GM12878 (cell line): Measurements from ENCODE around the gene EIF5A. TPM values are rescaled to one million over a fixed set of nuclear protein-coding genes. Genes with fewer than 3 reads are reported as not detected.

Experiments
- ATAC-seq: fragments of 200-7000 bp; cut with Tn5 transposase; 3 replicates; pipeline ENCODE4 v1.9.1; 2020; ENCODE audit warnings: mild to moderate bottlenecking, moderate library complexity
- BruUV-seq: library from RNA; stranded (reverse); fragments of 400-500 nt; replicated peaks from 2 replicates; lab custom pipeline; 2021; lab: Mats Ljungman, UMichigan
- CTCF ChIA-PET: fragments of 300-600 bp; sonication (Branson Sonifier 250); formaldehyde crosslinking; extraction: SDS; loops from one replicate; lab custom pipeline; 2021; ENCODE audit warnings: inconsistent platforms; lab: Yijun Ruan, JAX
- POLR2A ChIA-PET: fragments of 350-600 bp; formaldehyde crosslinking; extraction: SDS; loops from one replicate; lab custom pipeline; 2021; ENCODE audit warnings: inconsistent platforms; lab: Charles Lee
- RAD21 ChIA-PET: fragments of 300-600 bp; sonication (Branson Sonifier 250); formaldehyde crosslinking; loops from one replicate; lab custom pipeline; 2023; ENCODE audit warnings: antibody characterized with exemption; ENCODE audit not compliant: unreplicated experiment; lab: Charles Lee
- SMC1A ChIA-PET: fragments of 300-600 bp; sonication (Branson Sonifier 250); formaldehyde crosslinking; loops from one replicate; lab custom pipeline; 2023; ENCODE audit not compliant: unreplicated experiment, uncharacterized antibody; lab: Charles Lee
- DNase-seq: peaks from one replicate; pipeline ENCODE4 v3.0.0-alpha.2; 2011; ENCODE audit warnings: low read depth, low spot score
- FAIRE-seq: peaks from 3 replicates; lab custom pipeline; 2011; peaks lifted over from hg19 to GRCh38; lab: Jason Lieb, UNC
- H2AFZ ChIP-seq: 2 replicates; pipeline ENCODE4 v1.6.0; 2011; ENCODE audit warnings: low read depth, low read length, control low read depth; ENCODE audit not compliant: control insufficient read depth
- H3K27ac ChIP-seq: 2 replicates; pipeline ENCODE4 v1.5.1; 2011; ENCODE audit warnings: control low read depth; ENCODE audit not compliant: control insufficient read depth, insufficient read depth
- H3K27me3 ChIP-seq, 2 experiments: replicated peaks in 1 of 2; 2 replicates each; pipeline versions ENCODE4 v1.6.0 to v1.6.1; 2011; ENCODE audit warnings: low read length in 1 of 2; ENCODE audit not compliant: control insufficient read depth in 2 of 2, insufficient read depth in 2 of 2
- H3K36me3 ChIP-seq, 2 experiments: 2 replicates each; pipeline ENCODE4 v1.5.1; 2011; ENCODE audit warnings: low read length in 1 of 2; ENCODE audit not compliant: control insufficient read depth in 2 of 2, insufficient read depth in 2 of 2
- H3K4me1 ChIP-seq: 2 replicates; pipeline ENCODE4 v1.6.1; 2011; ENCODE audit warnings: mild to moderate bottlenecking, low read length, moderate library complexity, mixed read lengths; ENCODE audit not compliant: control insufficient read depth, insufficient read depth
- H3K4me2 ChIP-seq: 2 replicates; pipeline ENCODE4 v1.6.0; 2011; ENCODE audit warnings: control low read depth; ENCODE audit not compliant: control insufficient read depth, insufficient read depth
- H3K4me3 ChIP-seq: fragments of 200-600 bp; sonication (generic); 2 replicates; pipeline ENCODE4 v1.5.1; 2016
- H3K79me2 ChIP-seq: 2 replicates; pipeline ENCODE4 v1.6.0; 2011; ENCODE audit warnings: low read length; ENCODE audit not compliant: control insufficient read depth, insufficient read depth
- H3K9ac ChIP-seq: 2 replicates; pipeline ENCODE4 v1.8.0; 2011; ENCODE audit warnings: low read length, control low read depth, mixed read lengths; ENCODE audit not compliant: control insufficient read depth, insufficient read depth
- H3K9me3 ChIP-seq: replicated peaks from 3 replicates; pipeline ENCODE4 v1.5.1; 2011; ENCODE audit warnings: mild to moderate bottlenecking, low read length; ENCODE audit not compliant: control insufficient read depth, insufficient read depth
- H4K20me1 ChIP-seq: 2 replicates; pipeline ENCODE4 v1.6.0; 2011; ENCODE audit not compliant: control insufficient read depth, insufficient read depth
- BHLHE40 ChIP-seq, 2 experiments: fragments of 450-650 bp in 1 of 2; IDR thresholded peaks; 2 replicates each; pipeline ENCODE4 v1.6.1; 2011 to 2017; ENCODE audit warnings: low read depth in 2 of 2, borderline replicate concordance in 1 of 2, improper control_type of control experiment in 1 of 2, low read length in 1 of 2, mild to moderate bottlenecking in 1 of 2
- DPF2 ChIP-seq: fragments of 450-650 bp; IDR thresholded peaks from 2 replicates; pipeline ENCODE4 v1.6.1; 2017; ENCODE audit warnings: mild to moderate bottlenecking
- ETV6 ChIP-seq, 2 experiments: fragments of 450-650 bp in 1 of 2; IDR thresholded peaks in 1 of 2; conservative IDR thresholded peaks in 1 of 2; 2 replicates each; pipeline ENCODE4 v1.6.1; 2014; ENCODE audit warnings: antibody characterized with exemption in 1 of 2, borderline replicate concordance in 1 of 2, low read depth in 1 of 2, mild to moderate bottlenecking in 1 of 2, moderate library complexity in 1 of 2
- ZNF384 ChIP-seq: IDR thresholded peaks from 2 replicates; pipeline ENCODE4 v1.6.1; 2012; ENCODE audit warnings: low read depth, mild to moderate bottlenecking, low read length, improper control_type of control experiment, borderline replicate concordance
- WGBS: methylation state at CpG from one replicate; pipeline ENCODE4 v1.1.6; 2016; ENCODE audit warnings: low lambda C conversion rate; ENCODE audit not compliant: insufficient replicate concordance, insufficient coverage; ENCODE audit errors: missing lambda C conversion rate; 5-methylcytosine and 5-hydroxymethylcytosine counted together
- in situ Hi-C: fragments of 300-500 bp; cut with MboI; formaldehyde crosslinking; loops from 9 replicates; pipeline ENCODE4 v1.14.3; 2018; ENCODE audit warnings: mixed read lengths
- intact Hi-C: fragments of 100-400 bp; cut with micrococcal nuclease; formaldehyde crosslinking; loops from one replicate; pipeline ENCODE4 v1.14.2; 2022; ENCODE audit not compliant: unreplicated experiment
- polyA plus RNA-seq, 11 experiments: library from polyadenylated mRNA; depleted of rRNA in 4 of 11; unstranded in 6 of 11; stranded (reverse) in 5 of 11; fragments of >200 nt; fragmentation: Nextera tagmentation in 4 of 11; fragmentation: Illumina TruSeq in 1 of 11; extraction: Ambion mirVana in 4 of 11; extraction: Trizol in 1 of 11; gene quantifications; 1 replicate in 1 of 11; 2 replicates in 10 of 11; pipeline versions ENCODE4 v1.2.1 to v1.2.3, GENCODE V29; 2011 to 2016; ENCODE audit warnings: inconsistent platforms in 2 of 11, missing spikeins in 2 of 11, low read depth in 1 of 11
- total RNA-seq, 4 experiments: library from RNA; depleted of rRNA in 3 of 4; stranded (reverse); fragments of >200 nt in 3 of 4; fragmentation: Illumina TruSeq in 1 of 4; extraction: Trizol in 1 of 4; gene quantifications; 2 replicates each; pipeline versions ENCODE4 v1.2.1 to v1.2.3, GENCODE V29; 2013 to 2021

EIF5A gene
- total and polyA plus RNA-seq, 10 of the 15 experiments (the other 5 are each of a cell fraction or from before 2014, with no cell fraction given), result 26.5 to 1,792 (median 944) TPM

DNA sequence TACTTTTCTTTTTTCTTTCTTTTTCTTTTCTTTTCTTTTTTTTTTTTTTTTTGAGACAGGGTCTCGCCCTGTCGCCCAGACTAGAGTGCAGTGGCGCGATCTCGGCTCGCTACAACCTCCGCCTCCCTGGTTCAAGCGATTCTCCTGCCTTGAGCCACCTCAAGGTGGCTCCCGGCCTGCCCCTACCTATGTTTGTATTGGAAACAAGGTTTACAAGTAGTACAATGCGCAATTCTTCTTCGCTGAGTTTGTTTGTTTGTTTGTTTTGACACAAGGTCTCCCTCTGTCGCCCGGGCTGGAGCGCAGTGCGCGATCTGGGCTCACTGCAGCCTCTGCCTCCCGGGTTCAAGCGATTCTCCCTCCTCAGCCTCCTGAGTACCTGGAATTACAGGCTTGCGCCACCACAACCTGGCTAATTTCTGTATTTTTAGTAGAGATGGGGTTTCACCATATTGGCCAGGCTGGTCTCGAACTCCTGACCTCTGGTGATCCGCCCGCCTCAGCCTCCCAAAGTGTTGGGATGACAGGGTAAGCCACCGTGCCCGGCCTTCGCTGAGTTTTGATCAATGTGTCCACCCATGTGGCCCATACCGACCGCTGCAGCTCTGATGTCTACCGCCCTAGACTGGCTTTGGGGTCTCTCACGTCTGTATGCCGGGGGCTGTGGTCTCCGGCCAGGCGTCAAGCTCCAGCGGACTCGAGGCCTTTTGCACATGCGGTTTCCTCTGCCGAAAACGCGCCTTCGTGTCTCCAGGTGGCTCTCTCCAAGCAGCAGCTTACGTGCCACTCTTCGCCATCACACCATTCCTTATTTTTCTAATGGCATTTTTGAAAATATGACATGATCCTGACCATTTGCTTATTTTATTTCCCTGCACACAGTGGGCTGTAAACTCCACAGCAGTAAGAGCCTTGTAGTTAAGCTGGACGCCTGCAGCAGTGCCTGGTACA lies 11.9 kb upstream of the EIF5A start:
- TF ChIP-seq ZNF384 (no peak), DPF2 (no peak), BHLHE40 (IDR thresholded peaks at IDR 0.05; ENCODE audit: borderline replicate concordance in 1 of 2, low read depth in 2 of 2, low read length in 1 of 2) (no peak), ETV6 (conservative IDR thresholded peaks at IDR 0.05 in 1 of 2, IDR thresholded peaks at IDR 0.05 in 1 of 2; ENCODE audit: borderline replicate concordance in 1 of 2, low read depth in 1 of 2) (no peak)
- intact Hi-C loops, result loop anchor here (1.0 to 5.0 kb wide), 3 partner anchors 15 to 251 kb away; partner anchors contain the start of gene SLC16A11
- Histone ChIP-seq H3K9ac (no peak overlapping the region), H4K20me1 (no peaks in the 10 kb centered on the region), H3K36me3 (no peaks in the 10 kb centered on the region), H3K4me3 (peak overlapping the region; percentile 11; the same call in 1 of the 2 replicates), H3K4me1 (peaks cover 3% of the 10 kb centered on the region), H3K27ac (no peak overlapping the region), H2AFZ (no peak overlapping the region), H3K79me2 (no peaks in the 10 kb centered on the region), H3K9me3 (no peaks in the 10 kb centered on the region), H3K27me3 (peaks cover 3 to 5% of the 10 kb centered on the region in 2 experiments), H3K4me2 (peak overlapping the region; percentile 94)
- FAIRE-seq (no peak), ATAC-seq (peak; percentile 23; the same call in 1 of the 3 replicates), DNase-seq (no peak)
- BruUV-seq, result no TSS peak
- in situ Hi-C loops, result loop anchor here (5.0 kb wide), 1 partner anchor 253 kb away; the partner anchor contains the start of gene SLC16A11
- SMC1A ChIA-PET, result interaction anchor here (1.8 to 2.4 kb wide), 6 partner anchors 9 to 250 kb away, joined by 6 to 19 read pairs (median 12); partner anchors contain the start of gene SLC2A4
- WGBS, result 61% methylated on average over 40 of the region's 42 CpGs
- RAD21 ChIA-PET, result interaction anchor here (0.8 to 2.1 kb wide), 10 partner anchors 10 to 251 kb away, joined by 3 to 44 read pairs (median 6); partner anchors contain the start of genes ACADVL, DLG4, GABARAP and NEURL4
- POLR2A ChIA-PET, result interaction anchor here (0.9 to 1.7 kb wide), 4 partner anchors 13 to 41 kb away, joined by 3 to 4 read pairs (median 3); partner anchors contain the start of genes ACAP1 and SLC2A4
- CTCF ChIA-PET, result interaction anchor here (0.8 to 5.7 kb wide), 21 partner anchors 12 to 319 kb away, joined by 3 to 102 read pairs (median 4); partner anchors contain the start of genes ACADVL, ACAP1, DLG4 and DVL2
